ENCODE results near the gene C1QBP. TPM values are rescaled to one million over a fixed set of nuclear protein-coding genes. Genes with fewer than 3 reads are reported as not detected.

C1QBP gene
- 100 to 1,000 TPM in 1 of 4 donors, 10 to 100 TPM in 3; 92.9 to 124 (median 95.5) TPM for total RNA-seq

GRCh38 chr17:5438716-5439445, at the start of gene C1QBP:
Gene C1QBP, minus strand, starts transcription at chr17:5439155. Its CDS starts 82 bp downstream, at chr17:5439073.
- no peaks in the 10 kb centered on the region for H3K9me3 ChIP-seq
- intact Hi-C loops (cut with DNase I), result loop anchor here (2.0 kb wide), 1 partner anchor 30 kb away; the partner anchor contains the start of gene DHX33
- TF ChIP-seq EP300 (IDR thresholded peaks at IDR 0.05) (no peak), POLR2A (IDR thresholded peaks at IDR 0.05; ENCODE audit: low read depth) (peak; percentile 16), CTCF (IDR thresholded peaks at IDR 0.05) (peak; percentile 99), POLR2AphosphoS5 (IDR thresholded peaks at IDR 0.05) (peak; percentile 78 to 91)
- H3K36me3 ChIP-seq, result peaks cover 27 to 65% (median 42%) of the 10 kb centered on the region in 4 donors
- H3K4me1 ChIP-seq, result peaks cover 18 to 40% (median 33%) of the 10 kb centered on the region in 4 donors
- H3K27ac ChIP-seq (replicated peaks in 1 of 4), result peak within 1 kb of the TSS; percentile 75 to 89 (median 78)
- under 1% methylated on average over 52 of the region's 75 CpGs for WGBS
- H3K4me3 ChIP-seq, result peak within 1 kb of the TSS; percentile 73 to 96 (median 86)
- DNase-seq (ENCODE audit: extremely low spot score), result peak; percentile 95
- H3K27me3 ChIP-seq, result no peaks in the 10 kb centered on the region

GRCh38 chr17:5488752-5489151, 49.8 kb upstream of the C1QBP start:
- H3K27me3 ChIP-seq, result no peaks in the 10 kb centered on the region
- intact Hi-C loops (cut with DNase I), result no loop called here
- WGBS, result 87% methylated on average over 8 of the region's 8 CpGs
- TF ChIP-seq POLR2A (IDR thresholded peaks at IDR 0.05; ENCODE audit: low read depth) (no peak), EP300 (IDR thresholded peaks at IDR 0.05) (no peak), CTCF (IDR thresholded peaks at IDR 0.05) (no peak), POLR2AphosphoS5 (IDR thresholded peaks at IDR 0.05) (no peak)
- peaks cover 0 to 36% (median 24%) of the 10 kb centered on the region in 4 donors for H3K36me3 ChIP-seq
- H3K27ac ChIP-seq (replicated peaks in 1 of 4), result no peak overlapping the region
- H3K4me1 ChIP-seq, result peaks cover 26 to 39% (median 35%) of the 10 kb centered on the region in 4 donors
- H3K4me3 ChIP-seq, result no peak overlapping the region
- no peaks in the 10 kb centered on the region for H3K9me3 ChIP-seq
- no peak for DNase-seq (ENCODE audit: extremely low spot score)

GRCh38 chr17:5486206-5487124, 47.5 kb upstream of the C1QBP start, which contains the start of gene MIS12:
Gene MIS12, plus strand, starts transcription at chr17:5486566. Its CDS starts 2,297 bp downstream, at chr17:5488863.
- H3K9me3 ChIP-seq, result no peaks in the 10 kb centered on the region
- H3K4me3 ChIP-seq, result peak within 1 kb of the TSS; percentile 76 to 90 (median 88)
- DNase-seq (ENCODE audit: extremely low spot score), result peak; percentile 100
- TF ChIP-seq EP300 (IDR thresholded peaks at IDR 0.05) (no peak), POLR2AphosphoS5 (IDR thresholded peaks at IDR 0.05) (peak; percentile 89 to 91), CTCF (IDR thresholded peaks at IDR 0.05) (no peak), POLR2A (IDR thresholded peaks at IDR 0.05; ENCODE audit: low read depth) (peak; percentile 33)
- WGBS, result 2% methylated on average over 27 of the region's 77 CpGs
- H3K4me1 ChIP-seq, result peaks cover 26 to 48% (median 38%) of the 10 kb centered on the region in 4 donors
- intact Hi-C loops (cut with DNase I), result no loop called here
- H3K27me3 ChIP-seq, result no peaks in the 10 kb centered on the region
- H3K27ac ChIP-seq (replicated peaks in 1 of 4), result peak within 1 kb of the TSS; percentile 95 to 99 (median 98)
- H3K36me3 ChIP-seq, result peaks cover 0 to 59% (median 46%) of the 10 kb centered on the region in 4 donors

- no peaks in the 10 kb centered on the region for H3K27me3 ChIP-seq
- WGBS, result 6% methylated on average over 25 of the region's 29 CpGs
- DNase-seq (ENCODE audit: extremely low spot score), result no peak
- peak within 1 kb of the TSS; percentile 95 to 99 (median 98) for H3K27ac ChIP-seq (replicated peaks in 1 of 4)
- no peaks in the 10 kb centered on the region for H3K9me3 ChIP-seq
- H3K4me3 ChIP-seq, result peak within 1 kb of the TSS; percentile 76 to 90 (median 88)
- intact Hi-C loops (cut with DNase I), result no loop called here
- peaks cover 0 to 65% (median 54%) of the 10 kb centered on the region in 4 donors for H3K36me3 ChIP-seq
- TF ChIP-seq POLR2AphosphoS5 (IDR thresholded peaks at IDR 0.05) (no peak), POLR2A (IDR thresholded peaks at IDR 0.05; ENCODE audit: low read depth) (no peak)
- H3K4me1 ChIP-seq, result peaks cover 26 to 54% (median 38%) of the 10 kb centered on the region in 4 donors
These were observed 46.6 kb upstream of the C1QBP start, which contains the start of gene DERL2 for GRCh38 chr17:5485270-5486205. Gene DERL2, minus strand, starts transcription at chr17:5486178. Its CDS starts 17 bp downstream, at chr17:5486161.

Data from esophagus muscularis mucosa (tissue), 4 donors.